AML-193 (cell line): Measurements from ENCODE around the gene SIRPD.
"Not testable (repeated sequence)": the region's sequence is repeated elsewhere in the genome, so short reads cannot be mapped to it uniquely, and the experiment has no call there.

Experiments used
- DNase-seq, 2 experiments: peaks; one replicate each; lab custom pipeline; 2025; lab: John Stamatoyannopoulos, UW

SIRPD gene

GRCh38 chr20:1557605-1558004 lies at the start of gene SIRPD:
TSS of gene SIRPD (minus strand) at chr20:1557705. CDS start at chr20:1557653, 52 bp downstream.
- DNase-seq = no peak

GRCh38 chr20:1600736-1601135 lies 43.2 kb upstream of the SIRPD start:
- DNase-seq = no peak

GRCh38 chr20:1595333-1595732 lies 37.8 kb upstream of the SIRPD start:
- peak in 1 of 2 experiments; percentile 6 for DNase-seq

DNA sequence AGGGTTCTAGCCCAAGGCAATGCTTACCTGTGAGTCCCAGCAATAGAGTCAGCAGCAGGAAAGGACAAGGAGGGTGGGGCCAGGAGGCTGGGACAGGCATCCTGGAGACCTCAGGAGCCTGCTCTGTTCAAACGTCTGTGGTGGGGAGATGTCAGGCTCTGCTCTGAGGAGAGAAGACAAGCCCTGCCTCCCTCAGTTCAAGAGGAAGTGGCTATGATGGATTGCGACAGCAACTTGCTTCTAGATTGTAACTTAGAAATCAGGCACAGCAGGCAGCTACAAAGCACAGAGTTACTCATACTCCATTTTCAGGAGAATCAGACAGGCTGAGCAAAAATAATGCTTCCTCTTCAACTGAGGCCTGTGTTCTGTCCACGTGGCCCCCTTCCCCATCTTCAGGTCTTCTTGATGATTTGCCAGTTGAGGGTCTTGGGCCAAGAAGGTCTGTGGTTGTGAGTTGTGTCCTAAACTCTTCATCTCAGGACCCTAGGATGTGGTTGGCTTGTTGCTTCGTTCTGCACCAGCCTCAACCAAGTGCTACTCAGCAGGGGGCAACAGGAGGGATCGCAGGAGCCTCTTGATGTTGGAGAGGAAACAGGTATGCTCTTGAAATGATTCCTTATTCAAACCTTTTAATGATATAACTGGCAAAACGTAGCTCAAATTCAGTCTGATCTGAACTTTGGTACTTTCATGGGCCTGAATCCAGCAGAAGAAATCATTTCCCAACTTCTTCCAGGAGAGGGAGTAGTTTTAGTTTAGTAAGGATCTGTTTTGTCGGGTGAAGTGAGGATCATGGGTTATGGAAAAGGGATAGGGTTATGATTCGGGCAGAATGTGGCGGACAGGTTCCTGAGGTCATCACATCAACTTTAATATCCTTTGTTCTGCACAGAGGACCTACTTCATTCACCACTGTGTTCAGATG lies 31.3 kb upstream of the SIRPD start:
- peak; percentile 78 to 83 for DNase-seq

DNA sequence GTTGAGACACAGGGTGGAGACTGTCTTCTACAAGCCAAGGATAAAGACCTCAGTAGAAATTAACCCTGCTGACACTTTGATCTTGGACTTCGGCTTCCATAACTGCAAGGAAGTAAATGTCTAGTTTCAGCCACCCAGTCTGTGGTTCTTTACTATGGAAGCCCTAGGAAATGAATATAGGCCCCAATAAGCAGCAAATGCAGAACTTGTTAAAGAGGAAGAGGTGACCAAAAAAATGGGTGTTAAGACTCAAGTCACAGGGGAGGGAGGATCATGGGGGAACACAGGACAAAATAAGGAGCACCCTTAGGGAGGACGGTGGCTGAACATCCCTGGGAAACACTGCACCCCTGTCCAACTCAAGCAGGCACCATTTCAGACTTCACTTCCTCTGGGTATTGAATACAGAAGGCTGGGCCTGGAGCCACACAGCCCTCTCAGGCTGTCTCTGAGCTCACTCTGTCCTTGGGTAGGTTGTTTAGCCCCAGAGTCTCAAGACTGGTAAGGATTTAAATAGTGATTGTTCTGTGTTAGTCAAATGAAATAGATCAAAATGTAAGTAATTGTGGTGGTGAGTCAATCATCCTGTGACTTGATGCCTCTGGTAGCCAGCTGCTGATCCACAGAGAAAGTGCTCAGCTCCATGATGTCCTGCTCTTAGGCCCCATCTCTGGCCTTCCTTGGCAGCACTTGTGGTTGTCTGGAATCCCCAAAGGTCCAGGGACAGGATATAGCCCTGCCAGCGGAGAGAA lies 30.5 kb upstream of the SIRPD start:
- peak; percentile 42 to 44 for DNase-seq

DNA sequence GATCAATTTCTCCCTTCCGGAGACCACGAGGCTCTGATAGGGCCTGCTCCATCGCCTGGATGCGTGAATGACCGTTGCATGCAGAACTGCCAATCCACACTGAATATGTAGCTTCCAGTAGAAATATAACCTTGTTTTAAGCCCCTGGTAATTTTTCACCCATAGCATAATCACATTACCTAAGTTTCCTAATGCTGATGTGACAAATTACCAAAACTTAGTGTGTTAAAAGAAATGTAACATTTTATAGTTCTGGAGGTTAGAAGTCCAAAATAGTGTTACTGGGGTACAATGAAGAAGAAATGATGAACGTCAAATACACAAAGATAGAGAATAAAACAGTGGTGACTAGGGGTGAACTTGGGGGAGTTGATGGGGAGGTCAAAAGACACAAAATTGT lies 22.0 kb upstream of the SIRPD start:
- DNase-seq = no peak

- DNase-seq = no peak
These were observed 20.4 kb upstream of the SIRPD start for GRCh38 chr20:1577906-1578305.

DNA sequence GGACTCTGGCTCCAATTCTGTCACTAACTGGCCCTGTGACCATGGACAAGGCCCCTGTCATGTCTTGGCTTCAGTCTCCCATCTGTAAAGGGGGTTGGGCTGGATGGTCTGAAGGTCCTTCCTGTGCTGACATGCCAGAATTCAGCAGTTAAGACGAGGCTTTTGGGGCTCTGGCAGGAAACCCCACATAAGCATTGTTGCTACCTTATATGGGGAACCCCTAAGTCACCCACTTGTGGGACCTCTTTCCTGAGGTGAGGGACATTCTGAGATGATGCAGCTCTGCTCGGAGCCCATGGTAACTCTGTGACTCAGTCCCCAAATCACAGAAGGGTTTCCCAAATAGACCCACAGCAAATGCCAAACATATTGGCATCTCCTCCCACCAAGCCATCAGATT lies 19.8 kb upstream of the SIRPD start:
- not testable (repeated sequence) for DNase-seq

GRCh38 chr20:1576641-1577040 lies 19.1 kb upstream of the SIRPD start:
- DNase-seq = peak; percentile 7 to 16

DNA sequence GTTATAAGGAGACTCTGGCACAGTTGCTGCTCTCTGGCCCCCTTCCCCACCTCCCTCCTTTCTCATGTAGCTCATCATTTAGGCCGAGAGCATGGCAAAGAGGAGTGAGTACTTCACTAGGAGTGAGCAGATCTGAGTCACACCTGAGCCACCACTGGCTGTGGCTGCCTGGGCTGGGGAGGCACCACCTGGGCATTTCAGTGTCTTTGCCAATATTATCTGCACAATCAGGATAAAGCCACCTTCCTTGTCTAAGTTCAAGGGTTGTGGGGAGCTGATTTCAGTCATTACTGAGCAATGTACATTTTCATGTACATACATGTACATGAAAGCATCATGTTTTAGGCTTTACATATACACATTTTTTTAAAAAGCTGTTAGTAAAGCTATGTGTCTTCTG lies 18.5 kb upstream of the SIRPD start:
- not testable (repeated sequence) for DNase-seq

- not testable (repeated sequence) for DNase-seq
These were observed 14.1 kb upstream of the SIRPD start for GRCh38 chr20:1571583-1571982.

DNA sequence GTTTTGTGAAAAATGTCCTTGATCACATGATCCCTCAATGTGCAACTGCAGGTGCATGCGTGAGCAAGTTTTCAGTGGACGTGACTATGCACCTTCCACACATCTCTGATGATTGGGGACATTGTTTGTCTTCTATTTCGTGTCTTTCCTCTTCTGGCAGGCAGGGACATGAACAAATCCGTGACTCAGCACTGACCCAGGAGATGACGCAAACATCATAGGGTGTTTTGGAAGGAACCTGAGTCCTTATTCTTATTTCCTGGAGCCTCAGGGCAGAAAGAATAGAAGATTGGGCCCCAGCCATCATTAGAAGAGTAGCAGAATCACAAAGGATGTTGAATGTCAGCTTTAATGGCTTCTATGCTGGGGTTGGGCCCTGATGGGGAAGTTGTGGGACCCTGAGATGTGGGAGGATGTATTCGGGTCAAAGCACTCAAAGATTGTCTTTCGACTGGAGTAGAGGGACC lies 11.9 kb upstream of the SIRPD start:
- DNase-seq = peak; percentile 90 to 91

DNA sequence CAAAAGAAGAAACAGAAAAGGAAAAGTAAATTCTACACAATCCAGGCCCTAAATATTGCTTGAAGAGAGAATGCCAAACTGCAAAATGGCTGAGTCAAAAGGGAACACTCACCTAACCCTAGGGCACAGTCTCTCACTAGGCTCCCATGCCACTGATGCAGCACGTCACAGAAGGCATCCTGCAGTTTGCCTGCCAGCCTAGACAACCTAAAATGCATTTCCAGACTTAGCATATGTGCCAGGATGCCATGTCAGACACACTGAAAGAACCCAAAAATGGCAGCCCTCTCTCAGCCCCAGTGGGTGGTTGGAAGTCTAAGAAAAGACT lies 10.6 kb upstream of the SIRPD start:
- DNase-seq = no peak

DNA sequence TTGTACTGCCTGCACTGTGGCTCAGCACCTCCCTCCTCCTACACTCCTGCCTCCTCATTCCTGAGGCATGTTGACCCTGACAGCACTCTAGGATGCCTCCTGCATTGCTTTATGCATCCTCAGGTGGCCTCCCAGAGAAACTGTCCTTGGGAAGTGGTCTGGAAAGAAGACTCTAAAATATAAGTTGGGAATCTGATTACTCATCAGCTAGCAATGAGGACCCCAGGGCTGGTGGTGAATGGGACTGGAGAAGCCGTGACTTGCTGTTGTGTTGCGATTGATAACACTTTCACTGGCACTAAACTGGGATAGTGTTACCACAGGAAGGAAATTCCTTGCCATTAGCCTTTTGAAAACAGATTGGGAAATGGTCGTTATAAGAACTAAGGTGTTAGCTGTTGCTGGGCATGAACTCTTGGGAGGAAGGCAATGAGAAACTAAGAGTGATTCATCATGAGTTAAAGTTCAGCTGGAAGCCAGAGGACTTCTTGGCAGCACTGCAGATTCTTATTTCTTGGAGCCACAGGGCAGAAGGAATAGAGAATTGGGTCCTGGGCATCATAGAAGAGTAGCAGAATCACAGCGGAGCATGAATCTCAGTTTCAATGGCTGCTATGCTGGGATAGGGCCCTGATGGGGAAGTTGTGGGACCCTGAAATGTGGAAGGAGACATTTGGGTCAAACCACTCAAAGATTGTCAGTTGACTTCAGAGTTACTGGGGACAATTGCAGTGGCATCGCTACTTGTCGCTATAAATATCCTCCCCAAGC lies 10.1 kb upstream of the SIRPD start:
- DNase-seq = no peak

DNA sequence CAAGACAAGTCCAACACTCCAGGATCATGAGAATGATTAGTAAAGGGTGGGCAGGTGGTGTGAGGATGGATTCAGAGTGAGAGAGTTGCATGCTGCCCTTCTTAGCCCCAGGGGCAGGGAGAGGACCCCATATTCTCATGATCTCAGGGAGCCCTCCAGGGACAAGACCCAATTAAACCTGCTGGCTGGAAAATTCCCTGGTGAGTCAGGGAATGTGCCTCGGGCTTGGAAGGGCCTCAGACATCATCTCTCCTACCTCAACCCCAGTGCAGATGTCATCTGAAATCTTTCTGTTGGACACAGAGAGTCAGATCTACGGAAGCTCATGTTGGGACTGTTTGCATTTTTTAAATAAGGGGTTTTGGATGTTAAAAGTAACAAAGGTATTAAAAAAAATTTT lies 9.2 kb upstream of the SIRPD start:
- no peak for DNase-seq

GRCh38 chr20:1565461-1565860 lies 8.0 kb upstream of the SIRPD start:
- no peak for DNase-seq

DNA sequence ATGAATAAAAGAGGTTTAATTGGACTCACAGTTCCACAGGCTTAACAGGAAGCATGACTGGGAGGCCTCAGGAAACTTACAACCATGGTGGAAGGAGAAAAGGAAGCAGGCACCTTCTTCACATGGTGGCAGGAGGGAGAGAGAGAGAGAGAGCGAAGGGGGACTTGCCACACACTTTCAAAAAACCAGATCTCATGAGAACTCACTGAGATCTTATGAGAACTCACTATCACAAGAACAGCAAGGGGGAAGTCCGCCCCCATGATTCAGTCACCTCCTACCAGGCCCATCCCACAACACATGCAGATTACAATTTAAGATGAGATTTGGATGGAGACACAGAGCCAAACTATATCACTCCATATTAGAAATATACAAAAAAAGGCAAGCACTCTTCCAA lies 6.1 kb upstream of the SIRPD start:
- no peak for DNase-seq

DNA sequence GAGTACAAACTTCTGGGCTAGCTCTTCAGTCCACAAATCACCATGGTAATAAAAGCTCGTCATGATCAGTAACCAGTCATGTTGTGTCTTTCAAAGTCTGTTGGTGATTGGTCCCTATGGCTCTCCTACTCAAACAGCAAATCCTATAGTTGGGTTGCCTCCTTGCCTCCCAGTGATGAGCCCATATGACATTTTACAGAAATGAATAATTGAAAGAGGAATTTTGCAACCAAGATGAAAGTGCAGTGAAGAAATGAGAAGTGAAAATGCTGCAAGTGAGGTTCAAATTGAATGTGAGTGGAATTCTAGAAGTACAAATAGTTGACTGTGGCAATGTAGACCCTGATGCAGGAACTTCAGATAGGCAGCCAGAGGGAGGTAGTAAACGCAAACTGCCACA lies 5.1 kb upstream of the SIRPD start:
- DNase-seq = peak; percentile 15 to 36

- DNase-seq = no peak
These were observed 3.8 kb upstream of the SIRPD start for GRCh38 chr20:1561350-1561749.

- peak; percentile 4 to 8 for DNase-seq
These were observed 1.6 kb downstream of the SIRPD start for GRCh38 chr20:1555952-1556351.

DNA sequence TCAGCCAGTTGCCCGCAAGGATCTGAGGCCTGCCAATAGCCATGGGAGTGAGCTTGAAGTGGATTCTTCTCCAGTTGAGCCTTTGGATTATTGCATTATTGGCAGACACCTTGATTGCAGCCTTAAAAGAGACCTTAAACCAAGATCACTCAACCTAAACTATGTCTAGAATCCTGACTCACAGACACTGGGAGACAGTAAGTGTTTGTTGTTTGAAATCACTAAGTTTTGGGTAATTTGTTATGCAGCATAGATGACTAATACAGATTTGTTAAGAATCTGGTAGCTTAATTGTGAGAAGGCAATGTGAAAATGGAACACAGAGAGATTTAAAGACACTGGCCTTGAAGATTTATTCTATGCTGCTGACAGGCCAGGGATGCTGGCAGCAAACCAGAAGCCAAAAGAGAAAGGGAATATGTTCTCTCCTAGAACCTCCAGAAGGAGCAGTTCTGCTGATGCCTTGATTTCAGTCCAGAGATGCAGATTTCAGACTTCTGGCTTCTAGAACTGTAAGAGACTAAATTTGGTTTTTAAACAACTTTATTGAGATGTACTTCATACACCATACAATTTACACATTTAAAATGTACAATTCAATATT lies 17.6 kb downstream of the SIRPD start:
- no peak for DNase-seq

DNA sequence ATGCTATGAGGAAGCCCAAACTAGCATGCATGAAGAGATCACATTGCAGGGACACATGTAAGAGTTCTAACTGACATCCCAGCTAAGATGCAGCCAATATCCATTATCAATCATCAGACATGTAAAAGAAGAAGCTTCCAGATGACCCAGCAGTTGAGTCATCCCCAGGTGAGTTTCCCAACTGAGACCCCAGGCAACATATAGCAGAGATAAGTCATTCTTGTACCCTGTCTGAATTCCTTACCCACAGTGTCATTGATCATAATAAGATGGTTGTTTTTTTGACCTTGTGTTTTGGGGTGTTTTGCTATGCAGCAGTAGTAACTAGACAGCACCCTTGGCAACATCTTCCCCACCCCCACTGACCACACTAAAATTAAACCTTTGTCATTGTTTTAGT lies 18.9 kb downstream of the SIRPD start:
- no peak for DNase-seq
